A673 (cell line): Measurements from ENCODE around the gene CSTF3.

Experiments used
- CTCF ChIP-seq: fragments of 300-800, 200-600 bp; sonication (generic); conservative IDR thresholded peaks from 2 replicates; pipeline ENCODE4 v1.5.1; 2017; ENCODE audit warnings: low read depth, mild to moderate bottlenecking, antibody characterized with exemption, low read length, moderate library complexity, mixed read lengths
- EZH2 ChIP-seq: fragments of 200-600 bp; sonication (generic); IDR thresholded peaks from 2 replicates; pipeline ENCODE4 v1.6.1; 2017; ENCODE audit warnings: borderline replicate concordance, low read depth, mild to moderate bottlenecking, mixed read lengths, antibody characterized with exemption, low read length; ENCODE audit not compliant: poor library complexity, severe bottlenecking

- no peak for TF ChIP-seq CTCF
- TF ChIP-seq EZH2: no peak
Measured at GRCh38 chr11:33062137-33062536, 99.1 kb downstream of the CSTF3 start.
